HepG2 (cell line): ENCODE data around the gene IL27RA. TPM values are rescaled to one million over a fixed set of nuclear protein-coding genes. Genes with fewer than 3 reads are reported as not detected.
A peak's percentile ranks its signal among the peaks of the same experiment; 100 is the strongest.

Source experiments
- ELF3 ChIP-seq: IDR thresholded peaks from 2 replicates; pipeline ENCODE4 v1.6.1; 2016; ENCODE audit warnings: missing genetic modification reagents, missing compliant biosample characterization
- FOXA1 ChIP-seq, 2 experiments: fragments of 450-650 bp in 1 of 2; sonication (generic) in 1 of 2; formaldehyde crosslinking in 1 of 2; IDR thresholded peaks; 2 replicates each; pipeline versions ENCODE4 v1.4.0 to v1.6.1; 2016 to 2020; ENCODE audit warnings: missing genetic modification reagents in 1 of 2
- FOXC1 ChIP-seq: sonication (generic); formaldehyde crosslinking; IDR thresholded peaks from 2 replicates; pipeline ENCODE4 v1.8.0; 2022; ENCODE audit warnings: mild to moderate bottlenecking, missing genetic modification reagents, borderline replicate concordance
- GATA4 ChIP-seq: sonication (generic); IDR thresholded peaks from 2 replicates; pipeline ENCODE4 v1.6.1; 2016; ENCODE audit warnings: antibody characterized with exemption, low read depth, borderline replicate concordance
- HNRNPLL ChIP-seq: fragments of 200-400 bp; formaldehyde crosslinking; IDR thresholded peaks from 2 replicates; pipeline ENCODE4 v1.6.1; 2017; ENCODE audit warnings: mild to moderate bottlenecking, low read depth, low read length; ENCODE audit not compliant: poor library complexity, severe bottlenecking
- NFAT5 ChIP-seq: sonication (generic); formaldehyde crosslinking; IDR thresholded peaks from 2 replicates; pipeline ENCODE4 v1.4.0; 2020; ENCODE audit warnings: missing genetic modification reagents
- NR2F1 ChIP-seq, 2 experiments: fragments of 450-650 bp in 1 of 2; formaldehyde crosslinking in 1 of 2; IDR thresholded peaks; 2 replicates each; pipeline versions ENCODE4 v1.5.0 to v1.6.1; 2016 to 2020; ENCODE audit warnings: mild to moderate bottlenecking in 1 of 2, missing compliant biosample characterization in 1 of 2, missing genetic modification reagents in 1 of 2, moderate library complexity in 1 of 2
- SOX13 ChIP-seq, 3 experiments: fragments of 450-650 bp in 1 of 3; sonication (generic) in 1 of 3; formaldehyde crosslinking in 1 of 3; IDR thresholded peaks in 2 of 3; conservative IDR thresholded peaks in 1 of 3; 2 replicates each; pipeline versions ENCODE4 v1.5.0 to v1.6.1; 2016 to 2020; ENCODE audit warnings: antibody characterized with exemption in 1 of 3, mild to moderate bottlenecking in 1 of 3, missing compliant biosample characterization in 1 of 3, missing genetic modification reagents in 1 of 3, moderate library complexity in 1 of 3
- SYNCRIP ChIP-seq: fragments of 200-400 bp; formaldehyde crosslinking; IDR thresholded peaks from 2 replicates; pipeline ENCODE4 v1.6.1; 2018; ENCODE audit warnings: mild to moderate bottlenecking, low read depth, low read length; ENCODE audit not compliant: insufficient read depth
- TEAD3 ChIP-seq: optimal IDR thresholded peaks from 2 replicates; pipeline ENCODE3; 2016; ENCODE audit warnings: borderline replicate concordance
- ZC3H13 ChIP-seq: sonication (generic); formaldehyde crosslinking; IDR thresholded peaks from 2 replicates; pipeline ENCODE4 v1.8.1; 2023; ENCODE audit warnings: mild to moderate bottlenecking, missing genetic modification reagents, moderate library complexity
- ZFP1 ChIP-seq: IDR thresholded peaks from 2 replicates; pipeline ENCODE4 v1.6.1; 2016
- ZMYM4 ChIP-seq: sonication (generic); formaldehyde crosslinking; IDR thresholded peaks from 2 replicates; pipeline ENCODE4 v1.8.1; 2023; ENCODE audit warnings: mild to moderate bottlenecking, missing genetic modification reagents
- ZNF251 ChIP-seq: sonication (generic); formaldehyde crosslinking; IDR thresholded peaks from 2 replicates; pipeline ENCODE4 v1.9.0; 2021; ENCODE audit warnings: mild to moderate bottlenecking, missing genetic modification reagents
- ZNF253 ChIP-seq: sonication (generic); formaldehyde crosslinking; IDR thresholded peaks from 2 replicates; pipeline ENCODE4 v1.8.0; 2022; ENCODE audit warnings: mild to moderate bottlenecking, missing genetic modification reagents, borderline replicate concordance
- ZNF34 ChIP-seq: sonication (generic); formaldehyde crosslinking; IDR thresholded peaks from 2 replicates; pipeline ENCODE4 v1.4.0; 2020; ENCODE audit warnings: mild to moderate bottlenecking, missing genetic modification reagents, borderline replicate concordance
- ZNF383 ChIP-seq: sonication (generic); formaldehyde crosslinking; IDR thresholded peaks from 2 replicates; pipeline ENCODE4 v1.4.0; 2020; ENCODE audit warnings: missing genetic modification reagents, mild to moderate bottlenecking, borderline replicate concordance
- ZNF670 ChIP-seq: sonication (generic); formaldehyde crosslinking; IDR thresholded peaks from 2 replicates; pipeline ENCODE4 v1.8.0; 2022; ENCODE audit warnings: mild to moderate bottlenecking, missing genetic modification reagents, borderline replicate concordance
- polyA plus RNA-seq, 8 experiments: library from polyadenylated mRNA; depleted of rRNA in 3 of 8; stranded (reverse) in 7 of 8; unstranded in 1 of 8; fragments of >200 nt; fragmentation: Illumina TruSeq in 4 of 8; extraction: Trizol in 4 of 8; gene quantifications; 2 replicates each; pipeline versions ENCODE4 v1.2.1 to v1.2.3, GENCODE V29; 2011 to 2016; ENCODE audit warnings: low read depth in 4 of 8, missing spikeins in 1 of 8, mixed read lengths in 1 of 8; ENCODE audit not compliant: insufficient read depth in 1 of 8
- total RNA-seq, 5 experiments: library from RNA; depleted of rRNA; stranded (reverse); fragments of >200 nt; fragmentation: Illumina TruSeq; extraction: Trizol; gene quantifications; 2 replicates each; pipeline ENCODE4 v1.2.3, GENCODE V29; 2016; ENCODE audit warnings: low read depth in 1 of 5
- TF ChIP-seq, protein P1 (sequence below): sonication (generic); formaldehyde crosslinking; IDR thresholded peaks from 2 replicates; pipeline ENCODE4 v1.5.1; 2020; ENCODE audit warnings: mild to moderate bottlenecking, missing genetic modification reagents, borderline replicate concordance

IL27RA gene
- total and polyA plus RNA-seq, 2 of the 13 experiments (the other 11 are each of a cell fraction or from before 2014, with no cell fraction given): 3.5 to 8.1 TPM

- TF ChIP-seq FOXA1 (IDR thresholded peaks at IDR 0.05) (no peak), FOXA1 (CRISPR knock-in tag; IDR thresholded peaks at IDR 0.05) (no peak), ZFP1 (CRISPR knock-in tag) (no peak), GATA4 (no peak), ZMYM4 (no peak), SOX13 (IDR thresholded peaks at IDR 0.05) (no peak), SOX13 (CRISPR knock-in tag; conservative IDR thresholded peaks at IDR 0.05 in 1 of 2, IDR thresholded peaks at IDR 0.05 in 1 of 2) (no peak), ZNF253 (no peak), SYNCRIP (no peak), TEAD3 (no peak), NFAT5 (CRISPR knock-in tag) (no peak), ELF3 (CRISPR knock-in tag) (peak; percentile 63; the same call in 1 of the 2 replicates), ZNF34 (CRISPR knock-in tag) (no peak), ZNF251 (CRISPR knock-in tag) (no peak), FOXC1 (CRISPR knock-in tag) (no peak), ZC3H13 (CRISPR knock-in tag) (no peak), ZNF670 (no peak), NR2F1 (CRISPR knock-in tag; IDR thresholded peaks at IDR 0.05) (no peak), HNRNPLL (no peak), ZNF383 (no peak)
- TF ChIP-seq, protein P1, sequence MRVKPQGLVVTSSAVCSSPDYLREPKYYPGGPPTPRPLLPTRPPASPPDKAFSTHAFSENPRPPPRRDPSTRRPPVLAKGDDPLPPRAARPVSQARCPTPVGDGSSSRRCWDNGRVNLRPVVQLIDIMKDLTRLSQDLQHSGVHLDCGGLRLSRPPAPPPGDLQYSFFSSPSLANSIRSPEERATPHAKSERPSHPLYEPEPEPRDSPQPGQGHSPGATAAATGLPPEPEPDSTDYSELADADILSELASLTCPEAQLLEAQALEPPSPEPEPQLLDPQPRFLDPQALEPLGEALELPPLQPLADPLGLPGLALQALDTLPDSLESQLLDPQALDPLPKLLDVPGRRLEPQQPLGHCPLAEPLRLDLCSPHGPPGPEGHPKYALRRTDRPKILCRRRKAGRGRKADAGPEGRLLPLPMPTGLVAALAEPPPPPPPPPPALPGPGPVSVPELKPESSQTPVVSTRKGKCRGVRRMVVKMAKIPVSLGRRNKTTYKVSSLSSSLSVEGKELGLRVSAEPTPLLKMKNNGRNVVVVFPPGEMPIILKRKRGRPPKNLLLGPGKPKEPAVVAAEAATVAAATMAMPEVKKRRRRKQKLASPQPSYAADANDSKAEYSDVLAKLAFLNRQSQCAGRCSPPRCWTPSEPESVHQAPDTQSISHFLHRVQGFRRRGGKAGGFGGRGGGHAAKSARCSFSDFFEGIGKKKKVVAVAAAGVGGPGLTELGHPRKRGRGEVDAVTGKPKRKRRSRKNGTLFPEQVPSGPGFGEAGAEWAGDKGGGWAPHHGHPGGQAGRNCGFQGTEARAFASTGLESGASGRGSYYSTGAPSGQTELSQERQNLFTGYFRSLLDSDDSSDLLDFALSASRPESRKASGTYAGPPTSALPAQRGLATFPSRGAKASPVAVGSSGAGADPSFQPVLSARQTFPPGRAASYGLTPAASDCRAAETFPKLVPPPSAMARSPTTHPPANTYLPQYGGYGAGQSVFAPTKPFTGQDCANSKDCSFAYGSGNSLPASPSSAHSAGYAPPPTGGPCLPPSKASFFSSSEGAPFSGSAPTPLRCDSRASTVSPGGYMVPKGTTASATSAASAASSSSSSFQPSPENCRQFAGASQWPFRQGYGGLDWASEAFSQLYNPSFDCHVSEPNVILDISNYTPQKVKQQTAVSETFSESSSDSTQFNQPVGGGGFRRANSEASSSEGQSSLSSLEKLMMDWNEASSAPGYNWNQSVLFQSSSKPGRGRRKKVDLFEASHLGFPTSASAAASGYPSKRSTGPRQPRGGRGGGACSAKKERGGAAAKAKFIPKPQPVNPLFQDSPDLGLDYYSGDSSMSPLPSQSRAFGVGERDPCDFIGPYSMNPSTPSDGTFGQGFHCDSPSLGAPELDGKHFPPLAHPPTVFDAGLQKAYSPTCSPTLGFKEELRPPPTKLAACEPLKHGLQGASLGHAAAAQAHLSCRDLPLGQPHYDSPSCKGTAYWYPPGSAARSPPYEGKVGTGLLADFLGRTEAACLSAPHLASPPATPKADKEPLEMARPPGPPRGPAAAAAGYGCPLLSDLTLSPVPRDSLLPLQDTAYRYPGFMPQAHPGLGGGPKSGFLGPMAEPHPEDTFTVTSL (CRISPR knock-in tag): no peak
Measured at GRCh38 chr19:14091813-14092462, 60.4 kb downstream of the IL27RA start (continued).
